ENCODE measurements around the gene PNKP.
A peak's percentile ranks its signal among the peaks of the same experiment; 100 is the strongest.

PNKP gene

DNA sequence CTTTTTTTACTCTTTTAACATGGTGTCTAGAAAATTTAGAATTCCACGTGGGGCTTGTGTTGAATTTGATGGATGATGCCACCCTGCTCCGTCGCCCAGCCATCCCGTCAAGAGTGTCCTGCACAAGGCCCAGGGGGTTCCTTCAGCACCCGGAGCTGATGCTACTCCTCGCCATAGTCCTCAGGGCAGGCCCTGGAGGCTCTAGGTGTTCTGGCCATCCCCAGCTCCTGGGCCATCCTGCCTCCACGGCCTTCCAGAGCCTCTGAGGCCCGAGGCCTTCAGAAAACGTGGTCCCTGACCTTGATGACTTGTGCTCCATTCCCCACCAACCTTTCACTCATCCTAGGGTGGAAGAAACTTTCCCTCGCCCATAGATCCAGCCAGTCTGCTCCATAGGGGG, 6.5 kb upstream of the PNKP start:
- no peak for DNase-seq (ENCODE audit: low read depth, low spot score)
- Histone ChIP-seq H3K27ac (ENCODE audit: low read length) (no peak overlapping the region), H3K36me3 (ENCODE audit: control insufficient read depth, insufficient read depth, low read length) (no peaks in the 10 kb centered on the region)

DNA sequence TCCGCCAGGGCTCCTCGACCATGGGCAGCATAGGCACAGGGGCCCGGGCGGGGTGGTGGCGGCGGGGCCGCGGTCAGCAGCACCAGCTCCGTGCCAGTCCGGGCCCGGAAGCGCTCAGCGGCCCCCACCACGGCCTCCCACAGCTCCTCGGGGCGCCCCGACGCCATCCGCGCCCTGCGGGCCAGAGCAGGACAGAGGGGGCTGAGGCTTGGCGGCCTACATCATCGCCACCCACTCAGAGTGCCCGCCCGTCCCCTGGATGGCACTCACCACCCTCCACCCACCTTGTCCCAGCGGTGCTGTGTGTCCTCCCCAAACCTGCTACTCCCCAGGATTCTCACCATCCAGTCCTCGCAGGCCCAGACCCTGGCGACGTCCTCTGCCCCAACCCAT, 5.7 kb upstream of the PNKP start:
- 0 out of 2 replicates have a peak, but pooled peaks cover 2% of the 10 kb centered on the region for H3K4me1 ChIP-seq (ENCODE audit: control insufficient read depth, insufficient read depth, low read length)
- H3K36me3 ChIP-seq (ENCODE audit: control insufficient read depth, insufficient read depth, low read length) = no peaks in the 10 kb centered on the region
- no peaks in the 10 kb centered on the region for H3K9me3 ChIP-seq (ENCODE audit: control insufficient read depth, insufficient read depth, low read length)
- DNase-seq (ENCODE audit: low read depth, low spot score) = no peak
- no peak overlapping the region for H3K27ac ChIP-seq (ENCODE audit: low read length)
- H3K4me3 ChIP-seq (ENCODE audit: low read length) = no peak overlapping the region
- no CpG with 5 or more reads among the region's 29 CpGs for WGBS (ENCODE audit: insufficient coverage, insufficient read length)
- no peaks in the 10 kb centered on the region for H3K27me3 ChIP-seq (ENCODE audit: control insufficient read depth, insufficient read depth, low read length)

More for the DNA sequence above, 6.5 kb upstream of the PNKP start:
- H3K27me3 ChIP-seq (ENCODE audit: control insufficient read depth, insufficient read depth, low read length) = no peaks in the 10 kb centered on the region
- no peaks in the 10 kb centered on the region for H3K9me3 ChIP-seq (ENCODE audit: control insufficient read depth, insufficient read depth, low read length)
- H3K4me3 ChIP-seq (ENCODE audit: low read length) = no peak overlapping the region
- no CpG with 5 or more reads among the region's 10 CpGs for WGBS (ENCODE audit: insufficient coverage, insufficient read length)
- H3K4me1 ChIP-seq (ENCODE audit: control insufficient read depth, insufficient read depth, low read length) = peaks cover 3% of the 10 kb centered on the region; the same call in 1 of the 2 replicates

DNA sequence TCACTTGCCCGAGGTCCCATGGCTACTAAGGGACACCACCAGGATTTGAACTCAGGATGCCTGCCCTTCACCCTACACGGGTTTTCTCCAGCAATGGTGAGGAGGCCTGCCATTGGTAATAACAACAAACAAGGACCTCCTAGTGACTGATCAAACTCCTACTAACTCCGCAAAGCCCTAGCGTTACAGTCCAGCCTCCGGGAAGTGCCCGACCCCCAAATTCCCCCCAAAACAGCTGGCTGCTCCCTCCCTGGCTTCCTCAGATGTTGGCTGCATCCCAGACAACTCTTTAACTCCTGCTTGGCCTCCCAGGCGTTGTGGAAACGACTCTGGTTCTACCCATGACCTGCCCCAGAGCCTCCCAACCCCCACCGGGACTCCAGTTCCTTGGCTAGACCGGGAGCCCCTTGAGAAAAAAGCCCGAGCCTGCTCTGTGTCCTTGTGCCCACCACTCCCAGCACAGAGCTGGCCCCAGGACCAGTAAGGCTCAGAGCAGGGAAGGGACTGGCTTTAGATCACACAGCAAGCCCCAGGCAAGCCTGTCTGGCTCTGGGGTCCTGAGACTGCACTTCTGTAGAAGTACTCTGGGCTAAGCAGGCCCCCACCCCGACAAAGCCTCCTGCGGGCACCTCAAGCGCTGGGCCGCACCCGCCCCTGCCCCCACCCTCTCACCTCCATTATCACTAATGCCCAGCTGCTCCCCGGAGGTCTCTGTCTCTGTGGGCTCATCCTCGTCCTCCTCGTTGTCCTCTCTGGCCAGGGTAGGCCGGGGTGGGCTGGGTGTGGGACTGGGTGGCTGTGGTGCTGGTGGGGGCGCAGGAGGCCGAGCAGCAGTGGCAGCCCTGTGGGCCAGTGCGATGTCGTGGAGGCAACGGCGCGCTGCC, 5.1 kb upstream of the PNKP start:
- H3K27ac ChIP-seq (ENCODE audit: low read length) = no peak overlapping the region
- WGBS (ENCODE audit: insufficient coverage, insufficient read length) = no CpG with 5 or more reads among the region's 27 CpGs
- no peaks in the 10 kb centered on the region for H3K27me3 ChIP-seq (ENCODE audit: control insufficient read depth, insufficient read depth, low read length)
- H3K4me1 ChIP-seq (ENCODE audit: control insufficient read depth, insufficient read depth, low read length) = 0 out of 2 replicates have a peak, but pooled peaks cover 2% of the 10 kb centered on the region
- no peak for DNase-seq (ENCODE audit: low read depth, low spot score)
- no peak overlapping the region for H3K4me3 ChIP-seq (ENCODE audit: low read length)
- H3K36me3 ChIP-seq (ENCODE audit: control insufficient read depth, insufficient read depth, low read length) = no peaks in the 10 kb centered on the region
- no peaks in the 10 kb centered on the region for H3K9me3 ChIP-seq (ENCODE audit: control insufficient read depth, insufficient read depth, low read length)

DNA sequence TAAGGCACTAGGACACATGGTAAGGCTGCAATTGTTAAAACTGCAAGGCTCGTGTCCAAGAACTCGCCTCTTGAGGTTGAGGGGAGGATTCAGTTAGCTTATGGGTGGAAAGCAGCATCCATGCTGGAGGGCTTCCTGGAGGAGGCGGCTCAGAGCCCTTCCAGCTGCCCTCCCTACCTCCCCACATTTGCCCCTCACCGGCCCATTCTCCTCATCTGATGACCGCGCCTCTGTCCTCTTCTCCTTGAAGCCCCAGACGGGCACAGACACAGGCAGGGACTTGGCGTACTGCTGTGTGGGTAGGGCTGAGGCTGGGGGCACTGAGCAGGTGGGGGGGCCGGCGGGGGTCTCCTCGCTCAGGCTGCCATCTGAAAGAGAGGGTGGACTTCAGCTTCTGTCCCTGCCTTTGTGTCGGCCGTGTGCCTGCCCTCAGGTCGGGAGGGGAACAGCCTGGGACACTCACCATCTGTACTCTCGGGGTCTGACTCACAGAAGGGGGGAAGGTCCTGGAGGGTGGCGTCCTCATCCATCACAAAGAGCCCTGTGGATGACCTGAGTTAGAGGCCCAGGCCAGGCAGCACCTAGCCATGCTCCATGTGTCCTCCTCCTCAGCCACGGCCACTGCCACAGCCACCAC, 4.1 kb upstream of the PNKP start:
- Histone ChIP-seq H3K36me3 (ENCODE audit: control insufficient read depth, insufficient read depth, low read length) (no peaks in the 10 kb centered on the region), H3K4me1 (ENCODE audit: control insufficient read depth, insufficient read depth, low read length) (0 out of 2 replicates have a peak, but pooled peaks cover 2% of the 10 kb centered on the region), H3K9me3 (ENCODE audit: control insufficient read depth, insufficient read depth, low read length) (no peaks in the 10 kb centered on the region), H3K27ac (ENCODE audit: low read length) (no peak overlapping the region), H3K27me3 (ENCODE audit: control insufficient read depth, insufficient read depth, low read length) (no peaks in the 10 kb centered on the region), H3K4me3 (ENCODE audit: low read length) (no peak overlapping the region)
- no peak for DNase-seq (ENCODE audit: low read depth, low spot score)
- no CpG with 5 or more reads among the region's 17 CpGs for WGBS (ENCODE audit: insufficient coverage, insufficient read length)

DNA sequence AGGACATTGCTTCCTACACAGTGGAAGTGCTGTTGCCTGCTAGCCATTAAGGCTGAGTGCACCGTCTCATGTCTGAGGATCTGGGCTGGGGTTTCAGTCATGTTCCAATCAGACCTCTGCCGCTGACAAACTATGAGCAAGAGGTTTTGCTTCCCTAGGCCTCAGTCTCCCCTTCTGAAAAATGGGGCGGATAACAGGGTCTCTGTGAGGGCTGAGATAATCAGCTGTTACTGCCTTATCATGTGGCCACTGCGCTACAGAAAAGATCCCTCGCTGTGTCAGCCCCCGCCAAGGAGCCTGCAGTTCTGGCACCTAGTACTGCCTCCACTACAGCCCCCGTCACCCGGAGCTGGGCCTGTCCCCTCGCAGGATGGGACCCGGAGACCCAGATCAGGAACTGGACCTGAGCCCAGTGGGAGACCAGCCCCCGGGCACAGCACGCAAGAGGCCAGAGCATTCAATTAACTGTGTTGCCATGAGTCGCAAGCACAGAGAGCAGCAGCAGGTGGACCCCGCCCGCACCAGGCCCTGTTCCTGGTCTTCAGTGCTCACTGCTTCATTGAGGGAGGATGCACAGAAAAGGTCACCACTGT, 3.0 kb upstream of the PNKP start:
- WGBS (ENCODE audit: insufficient coverage, insufficient read length) = no CpG with 5 or more reads among the region's 15 CpGs
- Histone ChIP-seq H3K27ac (ENCODE audit: low read length) (no peak overlapping the region), H3K36me3 (ENCODE audit: control insufficient read depth, insufficient read depth, low read length) (no peaks in the 10 kb centered on the region), H3K9me3 (ENCODE audit: control insufficient read depth, insufficient read depth, low read length) (no peaks in the 10 kb centered on the region), H3K27me3 (ENCODE audit: control insufficient read depth, insufficient read depth, low read length) (no peaks in the 10 kb centered on the region), H3K4me3 (ENCODE audit: low read length) (peak overlapping the region; percentile 60; the same call in 1 of the 2 replicates), H3K4me1 (ENCODE audit: control insufficient read depth, insufficient read depth, low read length) (0 out of 2 replicates have a peak, but pooled peaks cover 3% of the 10 kb centered on the region)
- DNase-seq (ENCODE audit: low read depth, low spot score) = no peak

DNA sequence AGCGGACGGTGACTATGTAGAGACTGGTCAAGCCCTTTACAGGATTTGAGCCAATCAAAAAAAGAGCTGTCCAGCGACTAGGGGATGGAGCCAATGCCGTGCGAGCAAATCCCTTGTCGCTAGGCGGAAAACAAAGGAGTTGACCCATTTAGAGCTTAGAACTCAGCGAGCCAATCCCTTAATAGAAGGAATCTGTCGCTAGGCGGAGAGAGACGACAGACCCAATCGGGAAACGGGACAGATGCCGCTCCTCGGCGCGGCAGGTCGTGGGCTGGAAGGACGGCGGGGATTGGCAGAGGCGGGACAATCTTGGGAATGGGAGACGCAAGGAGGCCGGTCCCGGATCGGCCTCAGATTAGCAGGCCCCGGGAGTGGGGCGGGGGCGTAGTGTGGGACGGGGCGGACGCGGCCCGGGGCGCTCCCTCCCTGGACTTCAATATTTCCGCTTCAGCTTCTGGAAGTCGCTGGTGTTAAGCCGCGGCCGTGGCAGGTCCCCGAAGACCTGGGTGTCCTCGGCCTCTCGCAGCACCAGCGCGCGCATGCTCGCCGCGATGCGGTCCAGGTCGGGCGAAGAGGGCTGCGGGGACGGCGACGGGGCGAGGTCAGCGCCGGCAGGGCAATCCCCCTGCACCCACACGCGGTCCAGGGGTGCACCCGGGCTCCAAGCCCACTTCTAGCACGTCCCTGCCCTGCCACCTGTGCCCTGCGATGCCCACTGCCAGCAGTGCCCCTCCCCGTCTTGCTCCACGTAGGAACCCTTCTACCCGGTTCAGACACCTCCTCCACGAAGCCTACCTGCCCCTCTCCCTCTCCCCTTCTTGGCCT, 2.3 kb upstream of the PNKP start:
- no peak overlapping the region for H3K27ac ChIP-seq (ENCODE audit: low read length)
- WGBS (ENCODE audit: insufficient coverage, insufficient read length) = no CpG with 5 or more reads among the region's 67 CpGs
- no peaks in the 10 kb centered on the region for H3K9me3 ChIP-seq (ENCODE audit: control insufficient read depth, insufficient read depth, low read length)
- H3K4me3 ChIP-seq (ENCODE audit: low read length) = peak overlapping the region; percentile 60; the same call in 1 of the 2 replicates
- no peaks in the 10 kb centered on the region for H3K36me3 ChIP-seq (ENCODE audit: control insufficient read depth, insufficient read depth, low read length)
- H3K27me3 ChIP-seq (ENCODE audit: control insufficient read depth, insufficient read depth, low read length) = no peaks in the 10 kb centered on the region
- DNase-seq (ENCODE audit: low read depth, low spot score) = no peak
- H3K4me1 ChIP-seq (ENCODE audit: control insufficient read depth, insufficient read depth, low read length) = 0 out of 2 replicates have a peak, but pooled peaks cover 1% of the 10 kb centered on the region

DNA sequence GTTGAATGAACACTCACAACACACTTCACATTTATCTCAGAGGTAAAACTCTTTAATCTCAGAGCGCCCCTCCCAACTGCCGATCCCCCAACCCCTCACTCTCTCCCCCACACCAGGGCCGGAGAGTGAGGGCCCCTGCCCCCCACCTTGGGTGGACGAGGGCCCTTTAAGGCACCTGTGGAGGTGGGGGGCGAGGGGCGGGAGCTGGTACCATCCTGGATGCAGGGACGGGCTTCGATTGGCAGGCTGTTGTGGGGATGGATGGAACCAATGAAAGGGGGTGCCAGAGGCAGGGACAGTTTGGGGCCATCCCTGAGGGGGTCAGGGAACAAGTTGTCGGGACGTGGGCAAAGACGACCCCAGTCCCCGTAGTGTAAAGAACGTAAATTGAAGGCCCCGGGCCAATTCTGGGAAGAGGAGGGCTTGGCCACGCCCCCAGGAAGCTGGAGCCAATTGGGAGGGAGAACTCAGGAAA, 1.7 kb upstream of the PNKP start:
- H3K36me3 ChIP-seq (ENCODE audit: control insufficient read depth, insufficient read depth, low read length) = peaks cover 4% of the 10 kb centered on the region
- WGBS (ENCODE audit: insufficient coverage, insufficient read length) = no CpG with 5 or more reads among the region's 15 CpGs
- no peak overlapping the region for H3K27ac ChIP-seq (ENCODE audit: low read length)
- H3K27me3 ChIP-seq (ENCODE audit: control insufficient read depth, insufficient read depth, low read length) = no peaks in the 10 kb centered on the region
- DNase-seq (ENCODE audit: low read depth, low spot score) = no peak
- H3K4me3 ChIP-seq (ENCODE audit: low read length) = peak overlapping the region; percentile 15; the same call in 1 of the 2 replicates
- no peaks in the 10 kb centered on the region for H3K9me3 ChIP-seq (ENCODE audit: control insufficient read depth, insufficient read depth, low read length)
- 0 out of 2 replicates have a peak, but pooled peaks cover 1% of the 10 kb centered on the region for H3K4me1 ChIP-seq (ENCODE audit: control insufficient read depth, insufficient read depth, low read length)

DNA sequence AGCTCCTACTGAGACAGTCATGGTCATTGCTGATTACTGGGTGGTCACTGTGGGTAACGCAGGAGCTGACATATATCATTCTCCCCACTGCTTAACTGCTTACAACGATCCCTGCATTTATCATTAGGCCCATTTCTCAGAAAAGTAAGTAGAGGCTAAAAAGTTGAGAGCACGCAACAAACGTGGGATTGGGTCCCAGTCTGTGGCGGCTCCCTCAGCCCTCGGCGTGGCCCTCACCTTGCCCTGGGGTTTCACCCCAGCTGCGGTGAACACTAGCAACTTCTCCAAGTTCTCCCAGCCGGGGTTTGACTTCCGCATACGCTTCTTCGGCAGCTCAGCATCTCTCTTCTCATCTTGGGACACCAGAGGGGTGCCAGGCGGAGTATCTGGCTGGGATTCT, 2.5 kb downstream of the PNKP start:
- Histone ChIP-seq H3K9me3 (ENCODE audit: control insufficient read depth, insufficient read depth, low read length) (no peaks in the 10 kb centered on the region), H3K36me3 (ENCODE audit: control insufficient read depth, insufficient read depth, low read length) (peaks cover 23% of the 10 kb centered on the region), H3K27me3 (ENCODE audit: control insufficient read depth, insufficient read depth, low read length) (no peaks in the 10 kb centered on the region), H3K4me3 (ENCODE audit: low read length) (no peak overlapping the region), H3K27ac (ENCODE audit: low read length) (no peak overlapping the region), H3K4me1 (ENCODE audit: control insufficient read depth, insufficient read depth, low read length) (0 out of 2 replicates have a peak, but pooled peaks cover 3% of the 10 kb centered on the region)
- no CpG with 5 or more reads among the region's 13 CpGs for WGBS (ENCODE audit: insufficient coverage, insufficient read length)
- no peak for DNase-seq (ENCODE audit: low read depth, low spot score)

DNA sequence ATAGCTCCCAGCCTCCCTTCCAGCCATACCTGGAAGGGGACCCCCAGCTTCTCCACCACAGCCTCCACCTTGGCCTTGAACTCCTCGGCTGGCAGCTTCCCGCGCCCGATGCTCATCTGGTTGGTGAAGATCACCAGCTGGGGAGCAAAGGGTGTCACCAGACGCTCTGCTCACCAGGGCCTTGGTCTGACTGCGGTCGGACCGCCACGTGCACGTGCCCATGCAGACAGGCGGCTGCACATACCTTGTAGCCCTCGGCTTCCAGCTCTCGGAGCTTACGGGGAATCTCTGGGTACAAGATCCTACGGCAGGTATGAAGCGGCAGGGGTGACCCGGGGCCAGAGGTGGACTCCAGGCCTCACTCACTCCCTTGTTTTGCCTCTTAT, 3.4 kb downstream of the PNKP start:
- Histone ChIP-seq H3K27ac (ENCODE audit: low read length) (no peak overlapping the region), H3K36me3 (ENCODE audit: control insufficient read depth, insufficient read depth, low read length) (peaks cover 28% of the 10 kb centered on the region)

More for the DNA sequence above, 3.4 kb downstream of the PNKP start:
- WGBS (ENCODE audit: insufficient coverage, insufficient read length) = no CpG with 5 or more reads among the region's 17 CpGs
- no peak overlapping the region for H3K4me3 ChIP-seq (ENCODE audit: low read length)
- no peaks in the 10 kb centered on the region for H3K9me3 ChIP-seq (ENCODE audit: control insufficient read depth, insufficient read depth, low read length)
- H3K27me3 ChIP-seq (ENCODE audit: control insufficient read depth, insufficient read depth, low read length) = no peaks in the 10 kb centered on the region
- DNase-seq (ENCODE audit: low read depth, low spot score) = no peak
- peaks cover 3% of the 10 kb centered on the region; the same call in 1 of the 2 replicates for H3K4me1 ChIP-seq (ENCODE audit: control insufficient read depth, insufficient read depth, low read length)

Data from iPS DF 6.9 (cell line).